ENCODE data around the gene ANKRD12. TPM values are rescaled to one million over a fixed set of nuclear protein-coding genes. Genes with fewer than 3 reads are reported as not detected.

The ANKRD12 gene
- total RNA-seq, 6 donors from 2014 or later, result 32.8 to 80.7 (median 65.6) TPM

DNA sequence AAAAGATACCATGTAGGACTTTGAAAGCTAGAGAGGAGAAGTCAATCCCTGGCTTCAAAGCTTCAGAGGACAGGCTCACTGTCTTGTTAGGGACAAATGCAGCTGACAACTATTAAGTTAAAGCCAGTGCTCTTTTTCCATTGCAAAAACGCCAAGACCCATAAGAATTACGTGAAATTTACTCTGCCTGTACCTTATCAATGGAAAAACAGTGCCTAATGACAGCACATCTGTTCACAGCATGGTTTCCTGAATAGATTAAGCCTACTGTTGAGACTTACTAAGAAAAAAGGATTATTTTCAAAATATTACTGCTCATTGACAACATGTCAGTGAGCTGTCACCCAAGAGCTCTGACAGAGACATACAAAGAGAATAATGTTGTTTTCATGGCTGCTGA lies 52.9 kb downstream of the ANKRD12 start:
- no peak for ATAC-seq (ENCODE audit: low FRiP score in 2 of 2)
- DNase-seq, result no peak
- Histone ChIP-seq H3K36me3 (peaks cover 0 to 32% (median 0%) of the 10 kb centered on the region in 4 donors), H3K27me3 (no peaks in the 10 kb centered on the region), H3K27ac (no peak overlapping the region), H3K9me3 (no peaks in the 10 kb centered on the region), H3K4me1 (peaks cover 9 to 29% (median 23%) of the 10 kb centered on the region in 4 donors), H3K4me3 (no peak overlapping the region)
- WGBS, 2 donors, result 91 to 94% methylated on average over 2 of the region's 2 CpGs
- TF ChIP-seq EP300 (IDR thresholded peaks at IDR 0.05), result no peak
- no peak for TF ChIP-seq POLR2A (IDR thresholded peaks at IDR 0.05)
- no peak for TF ChIP-seq POLR2AphosphoS5 (IDR thresholded peaks at IDR 0.05)
- TF ChIP-seq, protein P1, sequence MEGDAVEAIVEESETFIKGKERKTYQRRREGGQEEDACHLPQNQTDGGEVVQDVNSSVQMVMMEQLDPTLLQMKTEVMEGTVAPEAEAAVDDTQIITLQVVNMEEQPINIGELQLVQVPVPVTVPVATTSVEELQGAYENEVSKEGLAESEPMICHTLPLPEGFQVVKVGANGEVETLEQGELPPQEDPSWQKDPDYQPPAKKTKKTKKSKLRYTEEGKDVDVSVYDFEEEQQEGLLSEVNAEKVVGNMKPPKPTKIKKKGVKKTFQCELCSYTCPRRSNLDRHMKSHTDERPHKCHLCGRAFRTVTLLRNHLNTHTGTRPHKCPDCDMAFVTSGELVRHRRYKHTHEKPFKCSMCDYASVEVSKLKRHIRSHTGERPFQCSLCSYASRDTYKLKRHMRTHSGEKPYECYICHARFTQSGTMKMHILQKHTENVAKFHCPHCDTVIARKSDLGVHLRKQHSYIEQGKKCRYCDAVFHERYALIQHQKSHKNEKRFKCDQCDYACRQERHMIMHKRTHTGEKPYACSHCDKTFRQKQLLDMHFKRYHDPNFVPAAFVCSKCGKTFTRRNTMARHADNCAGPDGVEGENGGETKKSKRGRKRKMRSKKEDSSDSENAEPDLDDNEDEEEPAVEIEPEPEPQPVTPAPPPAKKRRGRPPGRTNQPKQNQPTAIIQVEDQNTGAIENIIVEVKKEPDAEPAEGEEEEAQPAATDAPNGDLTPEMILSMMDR (IDR thresholded peaks at IDR 0.05), result no peak

DNA sequence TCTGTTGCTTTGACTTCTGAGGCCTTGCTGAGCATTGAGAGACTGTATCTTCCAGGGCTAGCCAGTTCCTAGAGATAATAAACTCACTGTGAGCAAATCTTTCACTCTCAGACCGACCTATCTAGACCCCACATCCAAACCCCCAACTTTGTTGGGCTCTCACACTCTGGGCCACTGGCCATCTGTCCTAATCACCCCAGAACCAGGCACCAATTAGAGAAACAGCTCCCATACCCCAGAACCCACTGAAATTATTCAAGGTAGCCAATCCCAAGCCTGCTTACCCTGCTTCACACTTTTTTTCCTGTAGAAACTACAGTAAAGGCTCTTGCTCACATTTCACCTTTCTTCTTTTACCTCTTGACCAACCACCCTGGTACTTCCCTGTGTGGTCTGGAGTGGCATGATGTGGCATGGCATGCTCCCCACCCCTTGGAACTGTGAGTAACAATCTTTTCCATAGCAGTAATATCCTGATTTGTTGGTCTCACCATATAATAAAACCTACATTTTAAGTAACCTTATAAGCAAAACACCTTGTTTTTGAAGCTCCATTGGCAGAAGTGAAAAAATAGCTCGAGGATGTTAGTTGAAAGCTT lies 55.2 kb downstream of the ANKRD12 start:
- Histone ChIP-seq H3K36me3 (peaks cover 0 to 49% (median 0%) of the 10 kb centered on the region in 4 donors), H3K4me1 (peaks cover 2 to 15% (median 10%) of the 10 kb centered on the region in 4 donors), H3K9me3 (no peaks in the 10 kb centered on the region), H3K27me3 (no peaks in the 10 kb centered on the region), H3K27ac (peak overlapping the region in 1 of 4 donors; percentile 29), H3K4me3 (no peak overlapping the region)
- no peak for TF ChIP-seq POLR2AphosphoS5 (IDR thresholded peaks at IDR 0.05)
- ATAC-seq (ENCODE audit: low FRiP score in 2 of 2), result no peak
- no peak for DNase-seq
- 83 to 86% methylated on average over 2 of the region's 2 CpGs for WGBS, 2 donors

DNA sequence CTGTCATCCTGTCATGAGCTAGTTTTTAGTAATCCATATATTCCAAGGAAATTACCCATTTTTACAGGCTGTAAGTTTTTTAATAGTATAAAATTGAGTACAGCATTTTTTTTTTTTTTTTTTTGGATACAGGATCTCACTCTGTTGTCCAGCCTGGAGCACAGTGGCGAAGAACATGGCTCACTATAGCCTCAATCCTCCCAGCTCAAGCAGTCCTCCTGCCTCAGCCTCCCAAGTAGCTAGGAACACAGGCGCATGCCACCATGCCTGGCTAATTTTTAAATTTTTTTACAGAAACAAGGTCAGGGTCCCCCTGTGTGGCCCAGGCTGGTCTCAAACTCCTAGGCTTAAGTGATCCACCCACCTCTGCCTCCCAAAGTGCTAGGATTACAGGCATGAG lies 56.5 kb downstream of the ANKRD12 start:
- Histone ChIP-seq H3K4me3 (no peak overlapping the region), H3K27me3 (no peaks in the 10 kb centered on the region), H3K36me3 (peaks cover 0 to 39% (median 0%) of the 10 kb centered on the region in 4 donors), H3K4me1 (peaks cover under 1 to 15% (median 10%) of the 10 kb centered on the region in 4 donors), H3K27ac (no peak overlapping the region), H3K9me3 (no peaks in the 10 kb centered on the region)
- no peak for ATAC-seq (ENCODE audit: low FRiP score in 2 of 2)
- TF ChIP-seq POLR2A (IDR thresholded peaks at IDR 0.05), result no peak
- no peak for TF ChIP-seq EP300 (IDR thresholded peaks at IDR 0.05)
- TF ChIP-seq POLR2AphosphoS5 (IDR thresholded peaks at IDR 0.05), result no peak
- TF ChIP-seq, protein P1 (IDR thresholded peaks at IDR 0.05), result no peak
- WGBS, 2 donors, result 100% methylated on average over 2 of the region's 2 CpGs
- no peak for DNase-seq

DNA sequence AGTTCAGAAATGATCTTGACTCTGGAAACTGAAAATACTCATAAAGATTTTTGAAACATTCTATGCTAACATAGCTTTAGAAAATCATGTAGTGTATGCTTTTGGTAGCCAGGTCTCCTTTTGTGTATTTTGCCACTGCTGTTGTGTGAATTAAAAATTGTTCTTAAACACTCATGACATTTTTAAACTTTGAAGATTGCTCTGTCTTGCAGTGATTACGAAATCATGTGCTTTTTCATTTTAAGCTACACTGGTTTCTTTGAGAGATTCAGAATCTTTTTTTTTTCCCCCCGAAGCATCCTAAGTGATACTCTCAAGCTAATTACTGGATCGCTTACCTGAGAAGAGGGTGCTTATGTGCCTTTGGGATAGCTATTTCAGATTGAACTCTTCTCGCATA lies 60.0 kb downstream of the ANKRD12 start:
- Histone ChIP-seq H3K9me3 (no peaks in the 10 kb centered on the region), H3K4me3 (no peak overlapping the region), H3K27ac (no peak overlapping the region), H3K4me1 (no peaks in the 10 kb centered on the region), H3K27me3 (no peaks in the 10 kb centered on the region), H3K36me3 (peaks cover 0 to 23% (median 0%) of the 10 kb centered on the region in 4 donors)
- ATAC-seq (ENCODE audit: low FRiP score in 2 of 2) (no peak), DNase-seq (no peak)
- TF ChIP-seq, protein P1 (IDR thresholded peaks at IDR 0.05), result no peak
- no peak for TF ChIP-seq POLR2AphosphoS5 (IDR thresholded peaks at IDR 0.05)
- WGBS, 2 donors, result 61 to 76% methylated on average over 4 of the region's 4 CpGs

DNA sequence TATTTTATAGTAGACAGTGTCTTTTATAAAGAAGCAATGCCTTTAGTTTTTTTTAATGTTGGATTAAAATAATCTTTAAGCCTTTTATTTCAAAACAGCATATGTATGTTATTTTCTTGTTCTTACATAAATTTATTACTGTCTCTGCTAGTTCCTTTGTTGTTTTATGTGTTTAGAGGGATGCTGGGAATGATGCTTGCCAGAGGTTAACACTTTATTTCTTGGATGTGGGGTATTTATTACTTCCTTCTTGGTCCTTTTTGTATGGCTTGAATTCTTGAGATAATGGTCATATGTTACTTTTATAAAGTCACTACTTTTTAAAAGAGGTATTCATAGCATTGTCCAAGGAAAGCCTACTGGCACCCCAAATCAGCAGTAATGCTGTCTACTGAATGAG lies 63.1 kb downstream of the ANKRD12 start:
- H3K27me3 ChIP-seq, result no peaks in the 10 kb centered on the region
- no peaks in the 10 kb centered on the region for H3K4me1 ChIP-seq
- H3K4me3 ChIP-seq, result no peak overlapping the region
- DNase-seq, result no peak
- H3K36me3 ChIP-seq, result peaks cover 0 to 26% (median 0%) of the 10 kb centered on the region in 4 donors
- no peaks in the 10 kb centered on the region for H3K9me3 ChIP-seq
- no peak for ATAC-seq (ENCODE audit: low FRiP score in 2 of 2)
- H3K27ac ChIP-seq, result no peak overlapping the region
- TF ChIP-seq EP300 (IDR thresholded peaks at IDR 0.05), result no peak
- no peak for TF ChIP-seq POLR2A (IDR thresholded peaks at IDR 0.05)
- TF ChIP-seq POLR2AphosphoS5 (IDR thresholded peaks at IDR 0.05), result no peak
- TF ChIP-seq, protein P1 (IDR thresholded peaks at IDR 0.05), result no peak

Measured in upper lobe of left lung (tissue), 6 donors.